DMS153 treated with DMSO at 0.1 percent for 48 hours (cell line): ENCODE measurements around the gene GBX1.

Experiments
- DNase-seq: peaks from one replicate; lab custom pipeline; 2025; ENCODE audit not compliant: unreplicated experiment; lab: John Stamatoyannopoulos, UW

GBX1 gene

GRCh38 chr7:151116603-151117440 lies 50.7 kb downstream of the GBX1 start:
- no peak for DNase-seq

- DNase-seq = no peak
Measured at GRCh38 chr7:151115836-151116418, 51.6 kb downstream of the GBX1 start.

DNA sequence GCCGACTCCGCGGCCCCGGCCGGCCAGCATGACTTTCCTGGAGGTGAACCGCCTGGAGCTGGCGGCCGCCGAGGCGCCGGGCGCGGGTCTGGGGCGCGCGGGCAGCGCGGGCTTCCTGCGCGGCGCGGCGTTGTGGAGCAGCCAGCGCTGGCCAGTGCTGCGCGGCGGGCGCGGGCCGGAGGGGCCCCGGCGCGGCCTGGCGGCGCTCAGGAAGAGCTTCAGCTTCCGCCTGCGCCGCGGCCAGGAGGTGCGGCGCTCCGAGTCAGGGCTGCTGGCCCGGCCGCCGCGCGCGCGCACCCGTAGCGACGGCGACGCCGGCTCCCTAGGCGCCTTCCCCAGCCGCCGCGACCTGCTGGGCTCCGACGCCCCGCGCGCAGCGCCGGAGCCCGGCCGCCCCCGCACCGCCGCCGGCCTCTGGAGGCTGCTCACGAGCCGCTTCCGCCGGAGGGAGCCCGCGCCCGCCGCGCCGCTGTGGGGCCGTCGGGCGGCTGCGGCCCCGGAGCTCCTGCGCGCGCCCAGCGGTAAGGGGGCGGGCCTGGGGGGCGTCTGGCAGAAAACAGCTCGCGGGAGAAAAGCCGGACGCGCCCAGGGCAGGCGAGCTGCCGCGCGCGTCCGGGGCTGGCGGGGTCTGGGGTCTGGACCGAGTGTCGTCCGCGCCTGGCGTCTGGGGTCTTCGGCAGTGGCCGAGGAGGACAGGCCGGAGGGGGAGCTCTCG lies 52.2 kb downstream of the GBX1 start:
- DNase-seq = no peak

GRCh38 chr7:151114151-151115090 lies 53.1 kb downstream of the GBX1 start:
- DNase-seq = no peak

- no peak for DNase-seq
Measured at GRCh38 chr7:151113344-151114150, 53.9 kb downstream of the GBX1 start.

DNA sequence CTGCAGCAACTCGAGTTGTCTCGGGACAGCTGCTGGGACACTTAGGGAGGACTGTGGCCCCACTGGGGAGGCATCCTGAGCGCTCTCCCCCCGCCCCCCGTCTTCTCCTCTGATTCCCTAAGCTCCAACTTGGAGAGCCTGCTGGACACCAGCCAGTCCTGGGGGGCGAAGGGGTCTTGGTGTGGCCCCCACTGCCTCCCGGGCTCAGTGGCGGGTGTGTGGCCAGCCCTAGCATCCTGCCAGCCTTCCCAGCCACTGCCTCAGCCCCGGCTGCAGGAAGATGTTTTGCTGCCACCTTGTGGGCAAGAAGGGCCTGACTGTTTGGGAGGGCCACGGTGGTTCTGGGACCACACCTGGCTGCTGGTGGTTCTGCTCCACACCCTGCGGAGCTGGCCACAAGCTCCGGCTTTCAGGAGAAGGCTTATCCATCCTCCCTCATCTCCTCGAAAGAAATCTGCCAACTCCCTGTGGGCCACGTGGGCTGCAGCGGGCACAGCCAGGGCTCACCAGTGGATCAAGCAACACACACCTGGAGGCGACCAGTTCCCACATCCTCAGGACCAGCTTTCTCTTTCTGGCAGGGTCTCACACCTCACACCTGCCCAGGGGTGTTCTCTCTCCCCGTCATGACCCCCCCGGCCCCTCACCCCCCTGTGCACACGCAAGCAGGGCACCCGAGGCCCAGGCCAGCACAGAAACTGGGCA lies 56.4 kb downstream of the GBX1 start:
- peak; percentile 46 for DNase-seq

- no peak for DNase-seq
Measured at GRCh38 chr7:151110236-151110940, 57.1 kb downstream of the GBX1 start.

DNA sequence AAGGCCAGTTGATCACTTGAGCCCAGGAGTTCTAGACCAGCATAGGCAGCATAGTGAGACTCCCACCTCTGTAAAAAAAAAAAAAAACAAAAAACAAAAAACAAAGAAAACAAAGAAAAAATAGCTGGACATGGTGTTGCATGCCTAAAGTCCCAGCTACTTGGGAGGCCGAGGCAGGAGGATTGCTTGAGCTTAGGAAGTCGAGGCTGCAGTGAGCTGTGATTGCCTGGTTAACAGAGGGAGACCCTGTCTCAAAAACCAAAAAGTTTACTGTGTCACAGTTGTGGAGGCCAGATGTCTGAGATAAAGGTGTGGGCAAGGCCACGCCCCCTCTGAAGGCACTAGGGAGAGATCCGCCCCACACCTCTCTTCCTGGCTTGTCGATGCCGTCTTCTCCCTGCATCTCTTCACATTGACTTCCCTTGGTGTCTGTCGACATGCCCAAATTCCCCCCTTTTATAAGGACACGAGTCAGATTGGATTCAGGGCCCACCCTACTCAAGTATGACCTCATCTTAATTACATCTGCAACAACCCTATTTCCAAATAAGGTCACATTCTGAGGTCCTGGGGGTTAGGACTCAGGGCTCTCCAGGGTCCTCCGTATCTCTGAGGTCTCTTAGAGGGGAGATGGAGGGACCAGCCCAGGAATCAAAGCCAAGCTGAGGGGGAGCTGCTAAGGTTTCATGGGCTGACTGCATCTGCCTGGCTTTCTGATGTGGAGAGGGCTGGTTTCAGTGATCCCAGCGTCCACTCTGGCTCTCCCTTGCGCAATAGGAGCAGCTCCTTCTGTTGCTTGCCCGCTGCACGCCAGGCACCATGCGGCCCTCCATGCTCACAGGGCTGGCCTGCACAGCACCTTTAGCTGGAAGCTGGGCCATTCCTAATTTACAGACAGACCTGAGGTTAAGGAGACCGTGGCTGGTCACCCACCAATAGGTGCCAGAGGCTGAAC lies 58.1 kb downstream of the GBX1 start:
- DNase-seq = no peak

GRCh38 chr7:151107882-151108281 lies 59.6 kb downstream of the GBX1 start:
- DNase-seq = no peak

GRCh38 chr7:151104411-151105235 lies 62.9 kb downstream of the GBX1 start:
- no peak for DNase-seq

DNA sequence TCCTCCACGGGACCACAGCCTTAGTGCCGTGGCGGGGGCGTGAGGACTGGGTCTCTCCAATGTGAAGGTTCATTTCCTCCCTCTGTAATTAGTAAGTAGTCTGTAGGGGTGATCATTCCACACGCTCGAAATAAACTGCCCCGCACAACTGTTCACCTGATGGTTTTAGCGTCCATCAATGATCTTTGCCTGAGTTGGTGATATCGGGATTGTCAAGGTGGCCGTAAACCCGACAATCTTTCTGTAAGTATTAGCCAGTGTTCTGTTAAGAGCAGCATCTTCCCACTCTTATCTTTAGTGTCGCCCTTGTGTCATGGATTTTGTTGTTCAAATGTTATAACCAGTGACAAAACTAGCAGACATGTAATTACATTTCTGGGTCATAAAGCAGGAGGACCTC lies 63.5 kb downstream of the GBX1 start:
- no peak for DNase-seq

- DNase-seq = no peak
Measured at GRCh38 chr7:151102991-151103390, 64.5 kb downstream of the GBX1 start.

GRCh38 chr7:151101621-151102396 lies 65.7 kb downstream of the GBX1 start:
- no peak for DNase-seq

- DNase-seq = no peak
Measured at GRCh38 chr7:151100921-151101320, 66.6 kb downstream of the GBX1 start.

- DNase-seq = no peak
Measured at GRCh38 chr7:151099486-151100211, 67.8 kb downstream of the GBX1 start.
